T-helper 1 cell treated with Interleukin-12 subunit alpha and Interleukin-12 subunit beta and Interleukin-4 antibody, amounts not matched to agents 30 ng/mL and 1 ng/mL, for 36 hours (primary cell): ENCODE measurements around the gene RAD17. TPM values are rescaled to one million over a fixed set of nuclear protein-coding genes. Genes with fewer than 3 reads are reported as not detected.

ENCODE experiments used
- intact Hi-C: fragments of 100-400 bp; cut with micrococcal nuclease; formaldehyde crosslinking; loops from one replicate; pipeline ENCODE4 v1.15.1; 2024
- total RNA-seq: library from RNA; stranded (reverse); gene quantifications from 2 replicates; pipeline ENCODE4 v1.2.3, GENCODE V29; 2022

RAD17 gene, protein sequence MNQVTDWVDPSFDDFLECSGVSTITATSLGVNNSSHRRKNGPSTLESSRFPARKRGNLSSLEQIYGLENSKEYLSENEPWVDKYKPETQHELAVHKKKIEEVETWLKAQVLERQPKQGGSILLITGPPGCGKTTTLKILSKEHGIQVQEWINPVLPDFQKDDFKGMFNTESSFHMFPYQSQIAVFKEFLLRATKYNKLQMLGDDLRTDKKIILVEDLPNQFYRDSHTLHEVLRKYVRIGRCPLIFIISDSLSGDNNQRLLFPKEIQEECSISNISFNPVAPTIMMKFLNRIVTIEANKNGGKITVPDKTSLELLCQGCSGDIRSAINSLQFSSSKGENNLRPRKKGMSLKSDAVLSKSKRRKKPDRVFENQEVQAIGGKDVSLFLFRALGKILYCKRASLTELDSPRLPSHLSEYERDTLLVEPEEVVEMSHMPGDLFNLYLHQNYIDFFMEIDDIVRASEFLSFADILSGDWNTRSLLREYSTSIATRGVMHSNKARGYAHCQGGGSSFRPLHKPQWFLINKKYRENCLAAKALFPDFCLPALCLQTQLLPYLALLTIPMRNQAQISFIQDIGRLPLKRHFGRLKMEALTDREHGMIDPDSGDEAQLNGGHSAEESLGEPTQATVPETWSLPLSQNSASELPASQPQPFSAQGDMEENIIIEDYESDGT
- total RNA-seq, result 23.5 and 24.0 TPM in 2 replicates

DNA sequence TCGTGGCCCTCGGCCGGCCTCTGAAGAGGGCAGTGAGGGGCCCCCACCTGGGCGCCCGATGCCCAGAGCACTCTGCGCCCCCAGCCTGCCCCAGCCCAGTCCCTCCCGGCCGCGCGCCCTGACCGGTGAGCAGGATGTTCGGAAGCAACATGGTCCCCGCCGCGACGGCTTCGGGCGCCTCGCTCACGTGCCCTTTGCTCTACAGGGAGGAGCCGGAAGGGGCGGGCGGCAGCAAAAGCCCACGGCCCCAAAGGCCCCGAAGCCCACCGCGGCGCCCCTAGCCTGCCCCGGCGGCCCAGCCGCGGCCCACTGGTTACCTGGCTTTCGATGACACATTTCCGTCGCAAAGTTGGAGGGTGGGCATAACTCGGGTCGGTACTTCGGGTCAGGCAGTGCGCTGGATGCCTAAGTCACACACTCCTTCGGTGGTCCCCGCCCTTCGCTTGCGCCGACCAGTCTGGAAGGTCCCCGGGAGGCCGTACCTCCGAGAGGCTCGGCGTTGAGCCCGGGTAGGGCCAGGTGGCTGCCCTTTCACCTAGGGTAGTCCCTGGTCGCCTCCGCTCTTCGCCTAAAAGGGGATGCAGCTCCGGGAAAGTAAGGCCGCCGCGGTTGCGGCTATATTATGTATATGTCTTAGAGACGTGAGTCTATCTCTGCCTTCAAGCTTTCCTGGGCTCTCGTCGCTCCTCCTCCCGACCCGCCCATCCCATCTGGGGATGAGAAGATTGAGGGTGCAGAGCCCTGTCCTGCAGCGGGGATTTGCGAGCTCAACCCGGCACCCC, at the start of gene RAD17, which contains the start of the genes AK6 and TAF9:
RAD17 (plus strand) TSS at position 479 of the 782 bp plus-strand sequence. CDS start 2,391 bp downstream, outside the sequence.
AK6 (minus strand) TSS at position 181 of the 782 bp plus-strand sequence; CDS start at position 151, 30 bp downstream.
TAF9 (minus strand) TSS at position 181 of the 782 bp plus-strand sequence. CDS start 3,783 bp downstream, outside the sequence.
- intact Hi-C loops, result loop anchor here (1.0 to 10.0 kb wide), 8 partner anchors 37 to 1154 kb away; partner anchors contain the start of genes CCDC125, CDK7, CENPH and PIK3R1

DNA sequence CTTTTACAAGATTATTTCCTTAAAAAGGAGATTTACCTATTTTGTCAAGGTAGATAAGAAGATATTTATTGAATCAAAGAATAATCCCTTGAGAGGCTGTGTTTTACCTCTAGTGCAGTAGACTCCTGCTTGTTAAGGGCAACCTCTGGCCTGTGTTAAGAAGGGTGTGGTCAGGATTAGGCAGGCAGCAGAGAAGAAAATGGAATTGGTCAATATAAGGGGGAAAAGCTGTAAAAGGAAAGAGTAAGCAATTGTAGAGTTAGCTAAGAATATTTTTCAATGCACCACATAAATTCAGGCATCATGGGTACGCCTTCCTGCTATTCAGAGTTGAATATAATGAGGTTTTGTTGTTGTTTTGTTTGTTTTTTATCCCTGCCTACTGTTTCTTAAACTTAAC, 43.3 kb upstream of the RAD17 start:
- intact Hi-C loops, result no loop called here

DNA sequence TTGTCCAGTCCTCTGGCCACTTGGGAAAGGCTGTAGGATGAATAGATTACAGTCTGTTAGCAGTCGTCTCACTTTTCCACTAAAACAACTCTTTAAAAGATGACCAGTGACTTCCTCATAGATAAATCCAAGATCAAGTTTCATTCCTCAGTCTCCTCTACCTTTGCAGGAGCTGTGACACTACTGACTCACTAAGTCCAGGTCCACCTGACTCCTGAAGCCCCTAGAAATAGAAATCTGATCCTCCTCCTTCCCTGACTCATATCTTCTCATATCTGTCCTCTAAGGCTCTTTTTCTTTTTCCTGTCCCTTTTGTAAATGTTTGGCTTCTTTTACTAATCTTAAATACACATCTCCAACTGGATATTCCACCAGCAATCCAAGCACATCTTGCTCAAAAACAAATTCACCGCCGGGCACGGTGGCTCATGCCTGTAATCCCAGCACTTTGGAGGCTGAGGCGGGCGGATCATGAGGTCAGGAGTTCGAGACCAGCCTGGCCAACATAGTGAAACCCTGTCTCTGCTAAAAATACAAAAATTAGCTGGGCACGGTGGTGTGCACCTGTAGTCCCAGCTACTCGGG, 39.6 kb upstream of the RAD17 start:
- intact Hi-C loops, result loop anchor here (5.0 kb wide), 1 partner anchor 58 kb away; no protein-coding TSS in a partner anchor

GRCh38 chr5:69331528-69332445, 37.8 kb upstream of the RAD17 start:
- intact Hi-C loops, result loop anchor here (1.0 to 5.0 kb wide), 5 partner anchors 38 to 289 kb away; partner anchors contain the start of genes AK6, CDK7, RAD17 and TAF9

DNA sequence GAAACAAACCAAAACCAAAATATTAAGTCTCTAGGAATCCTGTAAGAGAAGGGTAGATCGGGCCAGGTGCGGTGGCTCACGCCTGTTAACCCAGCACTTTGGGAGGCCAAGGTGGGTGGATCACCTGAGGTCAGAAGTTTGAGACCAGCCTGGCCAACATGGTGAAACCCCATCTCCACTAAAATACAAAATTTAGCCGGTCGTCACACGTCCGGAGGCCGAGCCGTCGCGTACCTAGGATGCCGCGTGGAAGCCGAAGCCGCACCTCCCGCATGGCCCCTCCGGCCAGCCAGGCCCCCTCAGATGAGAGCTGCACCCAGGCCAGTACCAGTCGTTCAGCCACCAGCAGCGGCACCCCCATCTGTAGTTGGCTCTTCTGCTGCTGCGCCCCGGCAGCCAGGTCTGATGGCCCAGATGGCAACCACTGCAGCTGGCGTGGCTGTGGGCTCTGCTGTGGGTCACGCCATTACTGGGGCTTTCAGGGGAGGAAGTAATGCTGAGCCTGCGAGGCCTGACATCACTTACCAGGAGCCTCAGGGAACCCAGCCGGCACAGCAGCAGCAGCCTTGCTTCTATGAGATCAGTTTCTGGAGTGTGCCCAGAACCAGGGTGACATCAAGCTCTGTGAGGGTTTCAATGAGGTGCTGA, 35.8 kb upstream of the RAD17 start:
- intact Hi-C loops, result loop anchor here (1.0 to 5.0 kb wide), 4 partner anchors 61 to 240 kb away; partner anchors contain the start of genes CCNB1 and CENPH

- intact Hi-C loops, result loop anchor here (1.0 to 5.0 kb wide), 4 partner anchors 63 to 242 kb away; partner anchors contain the start of genes CCNB1 and CENPH
These were observed 34.8 kb upstream of the RAD17 start for GRCh38 chr5:69334793-69335268.

DNA sequence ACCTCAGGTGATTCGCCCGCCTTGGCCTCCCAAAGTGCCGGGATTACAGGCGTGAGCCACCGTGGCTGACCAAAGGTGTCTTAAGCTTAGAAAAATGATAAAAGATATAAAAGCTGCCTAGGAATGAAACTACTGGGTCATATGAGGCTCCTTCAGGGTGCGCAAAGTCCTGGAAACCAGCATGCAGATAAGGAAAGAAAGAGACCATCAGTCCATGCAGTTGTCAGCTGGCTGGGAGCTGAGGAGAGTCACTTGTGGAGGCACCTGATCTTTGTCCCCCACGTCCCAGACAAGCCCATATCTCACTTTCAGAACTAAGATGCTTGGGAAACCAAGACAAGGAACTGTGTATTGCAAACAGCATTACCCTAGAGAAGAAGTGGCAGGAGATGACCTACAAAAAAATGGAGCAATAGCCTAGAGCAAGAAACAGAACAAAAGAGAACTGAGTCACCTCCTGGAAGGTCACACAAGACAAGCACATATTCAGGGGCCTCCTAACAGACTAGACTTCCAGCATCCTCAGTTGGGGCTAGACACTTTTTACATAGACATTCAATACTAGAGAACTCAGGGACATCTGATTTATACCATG, 34.2 kb upstream of the RAD17 start:
- intact Hi-C loops, result no loop called here

DNA sequence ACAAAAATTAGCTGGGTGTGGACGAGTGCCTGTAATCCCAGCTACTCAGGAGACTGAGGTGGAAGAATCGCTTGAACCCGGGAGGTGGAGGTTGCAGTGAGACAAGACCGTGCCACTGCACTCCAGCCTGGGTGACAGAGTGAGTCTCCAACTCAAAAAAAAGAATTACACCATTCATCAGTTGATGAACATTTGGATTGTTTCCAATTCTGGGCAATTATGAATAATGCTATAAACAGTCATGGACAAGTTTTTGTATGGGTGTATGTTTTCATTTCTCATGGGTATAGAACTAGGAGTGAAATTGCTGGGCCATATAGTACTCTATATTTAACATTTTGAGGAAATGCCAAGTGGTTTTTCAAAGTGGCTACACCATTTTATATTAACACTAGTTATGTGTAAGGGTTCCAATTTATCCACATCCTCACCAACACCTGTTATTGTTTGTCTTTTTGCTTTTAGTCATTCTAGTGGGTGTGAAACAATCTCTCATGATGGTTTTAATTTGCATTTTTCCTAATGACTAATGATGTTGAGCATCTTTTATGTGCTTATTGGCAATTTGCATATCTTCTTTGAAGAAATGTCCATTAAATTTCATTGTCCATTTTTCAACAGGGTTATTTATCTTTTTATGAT, 28.0 kb upstream of the RAD17 start:
- intact Hi-C loops, result no loop called here

DNA sequence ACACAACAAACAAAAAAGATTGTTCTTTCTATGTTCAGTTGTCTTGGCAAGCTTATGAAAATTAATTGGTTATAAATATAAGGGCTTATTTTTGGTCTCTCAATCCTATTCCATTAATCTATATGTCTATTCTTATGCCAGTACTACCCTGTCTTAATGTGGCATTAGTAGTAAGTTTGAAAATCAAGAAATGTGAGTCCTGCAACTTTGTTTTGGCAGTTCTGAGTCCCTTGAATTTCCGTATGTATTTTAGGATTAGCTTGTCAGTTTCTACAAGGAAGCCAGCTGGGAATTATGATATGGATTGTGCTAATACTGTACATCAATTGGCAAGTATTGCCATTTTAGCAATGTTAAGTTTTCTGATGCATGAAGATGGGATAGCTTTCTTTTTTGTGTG, 26.5 kb upstream of the RAD17 start:
- intact Hi-C loops, result no loop called here

DNA sequence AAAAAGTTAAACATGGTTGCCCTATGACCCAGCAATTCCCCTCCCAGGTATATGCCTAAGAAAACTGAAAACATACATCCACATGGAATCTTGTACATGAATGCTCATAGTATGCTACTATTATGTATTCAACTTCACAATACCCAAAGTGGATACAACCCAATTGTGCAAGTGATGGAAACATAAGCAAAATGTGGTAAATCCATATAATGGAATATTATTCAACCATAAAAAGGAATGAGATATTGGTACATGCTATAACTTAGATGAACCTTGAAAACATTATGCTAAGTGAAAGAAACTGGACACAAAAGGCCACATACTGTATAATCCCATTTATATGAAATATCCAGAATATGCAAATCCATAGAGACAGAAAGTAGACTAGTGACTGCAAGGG, 19.0 kb upstream of the RAD17 start:
- intact Hi-C loops, result no loop called here

- intact Hi-C loops, result no loop called here
These were observed 9.9 kb upstream of the RAD17 start for GRCh38 chr5:69359699-69360098.

DNA sequence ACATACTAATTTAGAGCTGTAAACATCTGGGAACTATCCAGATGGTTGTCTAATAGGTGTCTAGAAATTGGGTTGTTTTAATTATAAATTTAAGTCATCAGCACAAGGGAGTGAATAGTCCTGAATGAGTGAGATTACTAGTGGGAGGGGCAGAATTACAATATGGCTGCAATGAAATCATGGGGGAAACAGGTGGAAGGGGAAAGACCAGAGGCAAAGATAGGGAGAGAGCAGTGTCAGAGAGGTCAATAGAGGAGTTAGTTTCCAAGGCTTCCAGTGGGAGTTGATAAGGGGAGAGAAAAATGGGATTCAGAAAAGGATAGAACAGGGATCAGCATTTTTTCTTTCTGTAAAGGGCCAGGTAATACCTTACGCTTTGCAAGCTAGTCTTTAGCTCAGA, 9.2 kb upstream of the RAD17 start:
- intact Hi-C loops, result no loop called here

GRCh38 chr5:69364414-69364813, 5.2 kb upstream of the RAD17 start:
- intact Hi-C loops, result loop anchor here (1.0 kb wide), 1 partner anchor 271 kb away; no protein-coding TSS in a partner anchor

DNA sequence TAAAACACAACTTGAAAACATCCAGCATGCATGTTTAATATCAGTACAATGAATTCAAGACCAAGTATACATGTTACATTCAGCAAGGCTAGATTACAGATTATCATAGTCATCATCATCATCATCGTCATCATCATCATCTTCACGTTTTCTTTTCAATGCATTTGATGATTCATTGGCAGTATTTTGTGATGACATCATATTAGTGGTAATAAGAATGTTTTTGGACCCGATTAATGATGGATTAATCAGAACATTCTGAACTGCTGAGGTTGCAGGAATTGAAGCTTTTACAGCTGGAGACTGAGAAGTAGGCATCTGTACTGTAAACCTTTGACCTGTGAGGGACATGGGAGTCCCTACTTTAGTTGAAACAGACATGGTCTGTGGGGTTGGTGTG, 4.8 kb upstream of the RAD17 start:
- intact Hi-C loops, result loop anchor here (1.0 kb wide), 1 partner anchor 272 kb away; no protein-coding TSS in a partner anchor

GRCh38 chr5:69367697-69368279, 1.8 kb upstream of the RAD17 start:
- intact Hi-C loops, result no loop called here

GRCh38 chr5:69368458-69369339, 919 bp upstream of the RAD17 start:
- intact Hi-C loops, result loop anchor here (1.0 kb wide), 7 partner anchors 36 to 1153 kb away; partner anchors contain the start of genes CCDC125, CDK7, CENPH and PIK3R1
